ENCODE measurements around the gene HOXB8.

DNA sequence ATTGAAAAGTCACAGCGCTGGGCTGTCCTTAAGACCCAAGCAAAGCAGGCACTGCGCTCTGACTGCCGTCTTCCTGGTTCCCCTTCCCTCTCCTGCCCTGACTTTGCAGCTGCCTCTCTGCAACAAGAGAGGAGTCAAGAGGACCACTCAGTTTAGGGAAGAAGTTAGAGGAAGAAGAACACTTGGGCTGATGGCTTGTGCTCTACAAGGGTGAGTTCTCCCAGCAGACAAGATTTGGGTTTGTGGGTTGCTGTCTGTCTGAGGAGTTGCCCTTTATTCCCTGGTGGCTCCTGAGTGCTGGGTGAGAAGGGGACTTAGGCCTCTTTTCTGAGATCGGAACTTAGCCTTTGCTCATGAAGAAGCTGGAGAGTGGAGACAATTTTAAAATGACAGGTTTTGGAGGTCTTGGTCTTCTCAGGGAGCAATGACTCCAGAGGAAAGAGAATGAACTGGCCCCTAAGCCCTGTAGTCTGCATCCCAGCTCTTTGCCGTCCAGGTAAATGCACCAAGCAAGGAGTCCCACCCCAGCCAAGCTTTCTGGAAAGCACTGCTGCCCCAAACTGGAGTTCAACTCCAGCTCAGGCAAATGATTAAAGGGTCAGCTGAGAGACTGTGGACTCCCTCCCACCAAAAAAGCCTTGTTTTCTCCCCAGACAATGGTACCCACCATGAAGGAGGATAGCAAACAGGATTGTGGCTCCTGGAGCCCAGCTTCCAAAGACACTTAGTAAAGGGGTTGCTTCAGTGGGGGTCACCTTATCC, 13.7 kb upstream of the HOXB8 start:
- TF ChIP-seq, protein P1, sequence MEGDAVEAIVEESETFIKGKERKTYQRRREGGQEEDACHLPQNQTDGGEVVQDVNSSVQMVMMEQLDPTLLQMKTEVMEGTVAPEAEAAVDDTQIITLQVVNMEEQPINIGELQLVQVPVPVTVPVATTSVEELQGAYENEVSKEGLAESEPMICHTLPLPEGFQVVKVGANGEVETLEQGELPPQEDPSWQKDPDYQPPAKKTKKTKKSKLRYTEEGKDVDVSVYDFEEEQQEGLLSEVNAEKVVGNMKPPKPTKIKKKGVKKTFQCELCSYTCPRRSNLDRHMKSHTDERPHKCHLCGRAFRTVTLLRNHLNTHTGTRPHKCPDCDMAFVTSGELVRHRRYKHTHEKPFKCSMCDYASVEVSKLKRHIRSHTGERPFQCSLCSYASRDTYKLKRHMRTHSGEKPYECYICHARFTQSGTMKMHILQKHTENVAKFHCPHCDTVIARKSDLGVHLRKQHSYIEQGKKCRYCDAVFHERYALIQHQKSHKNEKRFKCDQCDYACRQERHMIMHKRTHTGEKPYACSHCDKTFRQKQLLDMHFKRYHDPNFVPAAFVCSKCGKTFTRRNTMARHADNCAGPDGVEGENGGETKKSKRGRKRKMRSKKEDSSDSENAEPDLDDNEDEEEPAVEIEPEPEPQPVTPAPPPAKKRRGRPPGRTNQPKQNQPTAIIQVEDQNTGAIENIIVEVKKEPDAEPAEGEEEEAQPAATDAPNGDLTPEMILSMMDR (IDR thresholded peaks at IDR 0.05; ENCODE audit: extremely low read depth in 1 of 2, insufficient read depth in 1 of 2, low read depth in 1 of 2, low read length in 2 of 2) = no peak
- TF ChIP-seq POLR2AphosphoS5 (IDR thresholded peaks at IDR 0.05; ENCODE audit: insufficient read depth, low read depth, low read length) = no peak
- TF ChIP-seq, protein P2, sequence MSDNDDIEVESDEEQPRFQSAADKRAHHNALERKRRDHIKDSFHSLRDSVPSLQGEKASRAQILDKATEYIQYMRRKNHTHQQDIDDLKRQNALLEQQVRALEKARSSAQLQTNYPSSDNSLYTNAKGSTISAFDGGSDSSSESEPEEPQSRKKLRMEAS (IDR thresholded peaks at IDR 0.05; ENCODE audit: insufficient read depth, insufficient read length) = no peak
